ENCODE data around the gene GALNT11. TPM values are rescaled to one million over a fixed set of nuclear protein-coding genes. Genes with fewer than 3 reads are reported as not detected.
A peak's percentile ranks its signal among the peaks of the same experiment; 100 is the strongest.

GALNT11 gene
- total and polyA plus RNA-seq, 7 donors, result 8.8 to 48.2 (median 35.7) TPM

GRCh38 chr7:152142976-152143595 lies 117.6 kb downstream of the GALNT11 start:
- DNase-seq, result no peak
- intact Hi-C loops (cut with DNase I), result no loop called here
- TF ChIP-seq POLR2A (IDR thresholded peaks at IDR 0.05) (no peak), EP300 (IDR thresholded peaks at IDR 0.05) (no peak), POLR2AphosphoS5 (IDR thresholded peaks at IDR 0.05) (no peak), CTCF (IDR thresholded peaks at IDR 0.05) (no peak)
- Histone ChIP-seq H3K36me3 (peaks cover 35 to 94% (median 42%) of the 10 kb centered on the region in 4 donors), H3K9me3 (no peaks in the 10 kb centered on the region), H3K4me1 (peaks cover 0 to 15% (median 8%) of the 10 kb centered on the region in 4 donors), H3K27ac (peak overlapping the region in 1 of 4 donors; percentile 12), H3K4me3 (no peak overlapping the region), H3K27me3 (no peaks in the 10 kb centered on the region)
- WGBS, 2 donors, result 55 to 86% methylated on average over 5 of the region's 5 CpGs

GRCh38 chr7:152144557-152145245 lies 119.2 kb downstream of the GALNT11 start:
- peaks cover 35 to 94% (median 40%) of the 10 kb centered on the region in 4 donors for H3K36me3 ChIP-seq
- no peaks in the 10 kb centered on the region for H3K9me3 ChIP-seq
- H3K27ac ChIP-seq, result no peak overlapping the region
- no peak overlapping the region for H3K4me3 ChIP-seq
- no peaks in the 10 kb centered on the region for H3K27me3 ChIP-seq
- no peak for DNase-seq
- intact Hi-C loops (cut with DNase I), result no loop called here
- H3K4me1 ChIP-seq, result peaks cover 0 to 15% (median 8%) of the 10 kb centered on the region in 4 donors
- whole genome bisulfite sequencing, 2 donors, result 75 to 86% methylated on average over 12 of the region's 12 CpGs
- no peak for TF ChIP-seq EP300 (IDR thresholded peaks at IDR 0.05)
- TF ChIP-seq POLR2AphosphoS5 (IDR thresholded peaks at IDR 0.05), result no peak
- TF ChIP-seq POLR2A (IDR thresholded peaks at IDR 0.05), result no peak
- no peak for TF ChIP-seq CTCF (IDR thresholded peaks at IDR 0.05)

GRCh38 chr7:152145853-152146466 lies 120.5 kb downstream of the GALNT11 start:
- no peak for DNase-seq
- Histone ChIP-seq H3K36me3 (peaks cover 38 to 94% (median 47%) of the 10 kb centered on the region in 4 donors), H3K27me3 (no peaks in the 10 kb centered on the region), H3K4me3 (no peak overlapping the region), H3K9me3 (no peaks in the 10 kb centered on the region), H3K4me1 (peaks cover 0 to 15% (median 8%) of the 10 kb centered on the region in 4 donors), H3K27ac (no peak overlapping the region)
- intact Hi-C loops (cut with DNase I), result no loop called here
- 55 to 77% methylated on average over 4 of the region's 4 CpGs for WGBS, 2 donors
- TF ChIP-seq CTCF (IDR thresholded peaks at IDR 0.05), result peak in 1 of 4 experiments; percentile 47
- TF ChIP-seq POLR2A (IDR thresholded peaks at IDR 0.05), result no peak
- TF ChIP-seq POLR2AphosphoS5 (IDR thresholded peaks at IDR 0.05), result no peak

GRCh38 chr7:152148706-152149105 lies 123.2 kb downstream of the GALNT11 start:
- Histone ChIP-seq H3K9me3 (no peaks in the 10 kb centered on the region), H3K36me3 (peaks cover 51 to 100% (median 62%) of the 10 kb centered on the region in 4 donors), H3K4me3 (no peak overlapping the region), H3K4me1 (peaks cover 0 to 3% (median 0%) of the 10 kb centered on the region in 4 donors), H3K27ac (no peak overlapping the region), H3K27me3 (no peaks in the 10 kb centered on the region)
- no peak for TF ChIP-seq POLR2AphosphoS5 (IDR thresholded peaks at IDR 0.05)
- TF ChIP-seq CTCF (IDR thresholded peaks at IDR 0.05), result no peak
- TF ChIP-seq POLR2A (IDR thresholded peaks at IDR 0.05), result no peak
- no peak for TF ChIP-seq EP300 (IDR thresholded peaks at IDR 0.05)
- no peak for DNase-seq
- intact Hi-C loops (cut with DNase I), result no loop called here
- 90 to 92% methylated on average over 5 of the region's 5 CpGs for WGBS, 2 donors

Data from sigmoid colon (tissue), 7 donors.